Endothelial cell of umbilical vein (primary cell): ENCODE data around the gene CAPRIN2. TPM values are rescaled to one million over a fixed set of nuclear protein-coding genes. Genes with fewer than 3 reads are reported as not detected.

ENCODE experiments used
- BruUV-seq: library from RNA; stranded (reverse); fragments of 400-500 nt; replicated peaks from 2 replicates; lab custom pipeline; 2021; lab: Mats Ljungman, UMichigan
- CTCF ChIA-PET: fragments of 300-600, 350-600 bp; sonication (Branson Sonifier 250); formaldehyde crosslinking; loops from one replicate; lab custom pipeline; 2021; ENCODE audit warnings: antibody characterized with exemption, inconsistent platforms; lab: Charles Lee
- POLR2A ChIA-PET: fragments of 300-600, 350-600 bp; sonication (Branson Sonifier 250); formaldehyde crosslinking; loops from one replicate; lab custom pipeline; 2021; ENCODE audit warnings: antibody characterized with exemption, inconsistent platforms; lab: Charles Lee
- DNase-seq: peaks from one replicate; pipeline ENCODE4 v3.0.0-alpha.2; 2011; ENCODE audit warnings: low read depth, low spot score
- FAIRE-seq: peaks from 2 replicates; lab custom pipeline; 2011; peaks lifted over from hg19 to GRCh38; lab: Jason Lieb, UNC
- H2AFZ ChIP-seq: 2 replicates; pipeline ENCODE4 v1.6.0; 2012; ENCODE audit warnings: low read depth, low read length, control low read depth, inconsistent platforms
- H3K27ac ChIP-seq: 2 replicates; pipeline ENCODE4 v1.5.1; 2011; ENCODE audit warnings: low read depth, mild to moderate bottlenecking, control low read depth, low read length, moderate library complexity; ENCODE audit not compliant: insufficient read depth
- H3K27me3 ChIP-seq, 2 experiments: 2 replicates each; pipeline versions ENCODE4 v1.6.0 to v1.6.1; 2011; ENCODE audit warnings: low read length in 2 of 2, mixed read lengths in 1 of 2; ENCODE audit not compliant: control insufficient read depth in 2 of 2, insufficient read depth in 2 of 2
- H3K36me3 ChIP-seq, 2 experiments: 2 replicates in 1 of 2; 3 replicates in 1 of 2; pipeline ENCODE4 v1.5.1; 2011; ENCODE audit warnings: low read length in 2 of 2, mild to moderate bottlenecking in 1 of 2, moderate library complexity in 1 of 2; ENCODE audit not compliant: control insufficient read depth in 2 of 2, insufficient read depth in 2 of 2; ENCODE audit errors: extremely low read depth in 1 of 2
- H3K4me1 ChIP-seq: 3 replicates; pipeline ENCODE4 v1.5.1; 2011; ENCODE audit warnings: mild to moderate bottlenecking, low read length; ENCODE audit not compliant: control insufficient read depth, insufficient read depth; ENCODE audit errors: extremely low read depth
- H3K4me2 ChIP-seq: 2 replicates; pipeline ENCODE4 v1.6.1; 2011; ENCODE audit warnings: low read length, control low read depth, mixed read lengths; ENCODE audit not compliant: insufficient read depth
- H3K4me3 ChIP-seq, 3 experiments: fragments of 200-600 bp in 1 of 3; sonication (generic), shearing (Covaris generic) in 1 of 3; replicated peaks in 1 of 3; 2 replicates each; pipeline ENCODE4 v1.5.1; 2011 to 2016; ENCODE audit warnings: control low read depth in 3 of 3, low read length in 3 of 3, mild to moderate bottlenecking in 2 of 3, inconsistent platforms in 1 of 3, low read depth in 1 of 3, moderate library complexity in 1 of 3; ENCODE audit not compliant: insufficient read depth in 1 of 3
- H3K79me2 ChIP-seq: 2 replicates; pipeline ENCODE4 v1.6.0; 2012; ENCODE audit warnings: low read length, inconsistent platforms; ENCODE audit not compliant: control insufficient read depth, insufficient read depth
- H3K9ac ChIP-seq: replicated peaks from 2 replicates; pipeline ENCODE3; 2011; ENCODE audit warnings: low read length, control low read depth; ENCODE audit not compliant: insufficient read depth; ENCODE audit errors: extremely low read depth
- H3K9me1 ChIP-seq: replicated peaks from 3 replicates; pipeline ENCODE4 v1.6.0; 2011; ENCODE audit warnings: mild to moderate bottlenecking, low read length; ENCODE audit not compliant: control insufficient read depth, insufficient read depth; ENCODE audit errors: extremely low read depth
- H3K9me3 ChIP-seq: replicated peaks from 2 replicates; pipeline ENCODE4 v1.5.1; 2012; ENCODE audit warnings: low read length, inconsistent platforms; ENCODE audit not compliant: control insufficient read depth, insufficient read depth
- H4K20me1 ChIP-seq: replicated peaks from 2 replicates; pipeline ENCODE3; 2011; ENCODE audit warnings: mild to moderate bottlenecking, low read length; ENCODE audit not compliant: control insufficient read depth, insufficient read depth; ENCODE audit errors: extremely low read depth
- CTCF ChIP-seq, 2 donors: IDR thresholded peaks; 1 replicate in 1 of 2; 2 replicates in 1 of 2; pipeline ENCODE4 v1.5.1; 2011; ENCODE audit warnings: low read length in 2 of 2, mild to moderate bottlenecking in 2 of 2, moderate library complexity in 2 of 2, control low read depth in 1 of 2, inconsistent platforms in 1 of 2, low read depth in 1 of 2; ENCODE audit not compliant: insufficient read depth in 1 of 2; ENCODE audit errors: extremely low read depth in 1 of 2
- EZH2 ChIP-seq: IDR thresholded peaks from 2 replicates; pipeline ENCODE4 v1.6.1; 2012; ENCODE audit warnings: borderline replicate concordance, low read depth, mild to moderate bottlenecking, moderate library complexity, low read length, inconsistent platforms; ENCODE audit not compliant: severe bottlenecking
- FOS ChIP-seq: IDR thresholded peaks from 2 replicates; pipeline ENCODE4 v1.6.1; 2011; ENCODE audit warnings: mild to moderate bottlenecking, low read length, moderate library complexity, borderline replicate concordance; ENCODE audit not compliant: insufficient read depth
- GATA2 ChIP-seq: IDR thresholded peaks from 2 replicates; pipeline ENCODE4 v1.7.0; 2011; ENCODE audit warnings: low read depth, mild to moderate bottlenecking, moderate library complexity, mixed read lengths, low read length; ENCODE audit not compliant: insufficient read length, insufficient read depth
- JUN ChIP-seq: IDR thresholded peaks from 2 replicates; pipeline ENCODE4 v1.6.1; 2011; ENCODE audit warnings: borderline replicate concordance, low read depth; ENCODE audit not compliant: insufficient read length, insufficient read depth
- MYC ChIP-seq: IDR thresholded peaks from one replicate; pipeline ENCODE4 v1.6.1; 2011; ENCODE audit warnings: mild to moderate bottlenecking, low read depth, low read length
- POLR2A ChIP-seq: IDR thresholded peaks from 2 replicates; pipeline ENCODE4 v1.6.1; 2012; ENCODE audit warnings: low read depth, mild to moderate bottlenecking, control low read depth, low read length
- POLR2AphosphoS5 ChIP-seq: IDR thresholded peaks from 2 replicates; pipeline ENCODE4 v1.6.1; 2012; ENCODE audit warnings: low read depth, mild to moderate bottlenecking, control low read depth, low read length, moderate library complexity; ENCODE audit not compliant: insufficient read depth
- dilution Hi-C: fragments of 300-500 bp; cut with MboI; formaldehyde crosslinking; loops from one replicate; pipeline ENCODE4 v1.15.0; 2019; ENCODE audit warnings: low sequenced_read_pairs; ENCODE audit not compliant: extremely low pct_ligation_motif_present
- intact Hi-C: fragments of 100-400 bp; cut with micrococcal nuclease; formaldehyde crosslinking; loops from one replicate; pipeline ENCODE4 v1.10.0; 2022
- polyA plus RNA-seq, 4 experiments: library from polyadenylated mRNA; depleted of rRNA in 3 of 4; stranded (reverse) in 3 of 4; unstranded in 1 of 4; fragments of >200 nt; gene quantifications; 2 replicates each; pipeline versions ENCODE4 v1.2.1 to v1.2.3, GENCODE V29; 2011 to 2012; ENCODE audit warnings: missing spikeins in 1 of 4
- total RNA-seq: library from RNA; stranded (reverse); gene quantifications from 2 replicates; pipeline ENCODE4 v1.2.3, GENCODE V29; 2021
- TF ChIP-seq, protein P1 (sequence below): IDR thresholded peaks from 2 replicates; pipeline ENCODE4 v1.6.1; 2011; ENCODE audit not compliant: insufficient read depth, insufficient read length

The CAPRIN2 gene
- total and polyA plus RNA-seq, 2 donors (not counting 3 experiments of a cell fraction or from before 2014, with no cell fraction given), result 13.5 to 25.0 TPM

GRCh38 chr12:30761730-30762129, 7.0 kb upstream of the CAPRIN2 start:
- DNase-seq (no peak), FAIRE-seq (no peak)
- Histone ChIP-seq H3K9me3 (no peaks in the 10 kb centered on the region), H3K4me1 (no peaks in the 10 kb centered on the region), H3K36me3 (no peaks in the 10 kb centered on the region), H3K4me3 (no peak overlapping the region), H3K27me3 (no peaks in the 10 kb centered on the region), H4K20me1 (no peaks in the 10 kb centered on the region), H3K9ac (no peak overlapping the region), H3K79me2 (no peaks in the 10 kb centered on the region), H2AFZ (no peak overlapping the region), H3K4me2 (no peak overlapping the region), H3K27ac (no peak overlapping the region), H3K9me1 (no peaks in the 10 kb centered on the region)
- dilution Hi-C loops, result no loop called here
- intact Hi-C loops, result no loop called here
- ChIA-PET POLR2A (no interaction called here), CTCF (no interaction called here)
- TF ChIP-seq POLR2AphosphoS5 (no peak), GATA2 (no peak), MYC (no peak), POLR2A (no peak), JUN (no peak), FOS (no peak), EZH2 (no peak), CTCF (IDR thresholded peaks at IDR 0.05; ENCODE audit: extremely low read depth in 1 of 2, insufficient read depth in 1 of 2, low read depth in 1 of 2, low read length in 2 of 2) (no peak)
- TF ChIP-seq, protein P1, sequence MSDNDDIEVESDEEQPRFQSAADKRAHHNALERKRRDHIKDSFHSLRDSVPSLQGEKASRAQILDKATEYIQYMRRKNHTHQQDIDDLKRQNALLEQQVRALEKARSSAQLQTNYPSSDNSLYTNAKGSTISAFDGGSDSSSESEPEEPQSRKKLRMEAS, result no peak
- no TSS peak for BruUV-seq
